Measurements from ENCODE around the gene TMEM234.
"Not testable (repeated sequence)": the region's sequence is repeated elsewhere in the genome, so short reads cannot be mapped to it uniquely, and the experiment has no call there.

Gene TMEM234

DNA sequence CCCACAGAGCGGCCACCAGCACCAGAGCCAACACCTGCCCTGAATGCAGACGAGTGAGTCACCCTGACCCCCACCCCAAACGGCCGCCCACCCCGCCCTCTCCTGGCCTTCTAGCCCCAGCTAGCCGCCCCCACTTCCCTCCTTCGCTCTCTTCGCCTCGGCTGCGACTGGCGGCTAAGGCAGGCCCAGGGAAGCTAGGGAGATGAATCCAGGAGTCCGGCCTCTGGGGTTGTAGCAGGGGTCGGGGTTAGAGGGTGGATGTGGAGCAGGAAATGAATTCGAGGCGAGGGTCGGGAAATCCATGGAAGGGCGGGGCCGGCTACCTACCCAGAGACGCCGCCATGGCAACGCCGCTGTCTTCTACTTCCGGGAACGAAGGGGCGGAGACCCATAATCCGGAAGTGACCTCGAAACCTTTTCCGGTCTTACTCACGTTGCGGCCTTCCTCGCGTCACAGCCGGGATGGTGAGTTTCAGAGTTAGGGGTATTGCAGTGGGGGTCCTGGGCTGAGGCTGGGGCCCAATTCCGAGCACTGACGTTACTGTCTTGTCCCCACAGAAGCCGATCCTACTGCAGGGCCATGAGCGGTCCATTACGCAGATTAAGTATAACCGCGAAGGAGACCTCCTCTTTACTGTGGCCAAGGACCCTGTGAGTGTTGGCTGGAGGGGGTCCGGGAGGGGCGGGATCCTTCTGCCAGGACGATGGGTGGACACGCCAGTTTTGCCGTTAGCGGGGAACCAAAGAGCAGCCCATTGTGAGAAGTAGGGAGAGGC is at the start of gene TMEM234, which contains the start of gene EIF3I:
TMEM234 (minus strand) TSS at position 374 of the 776 bp plus-strand sequence; CDS start at position 343, 31 bp downstream.
EIF3I (plus strand) TSS at position 428 of the 776 bp plus-strand sequence; CDS start at position 463, 35 bp downstream.
- peak; percentile 80 for DNase-seq (ENCODE audit: low read depth)

DNA sequence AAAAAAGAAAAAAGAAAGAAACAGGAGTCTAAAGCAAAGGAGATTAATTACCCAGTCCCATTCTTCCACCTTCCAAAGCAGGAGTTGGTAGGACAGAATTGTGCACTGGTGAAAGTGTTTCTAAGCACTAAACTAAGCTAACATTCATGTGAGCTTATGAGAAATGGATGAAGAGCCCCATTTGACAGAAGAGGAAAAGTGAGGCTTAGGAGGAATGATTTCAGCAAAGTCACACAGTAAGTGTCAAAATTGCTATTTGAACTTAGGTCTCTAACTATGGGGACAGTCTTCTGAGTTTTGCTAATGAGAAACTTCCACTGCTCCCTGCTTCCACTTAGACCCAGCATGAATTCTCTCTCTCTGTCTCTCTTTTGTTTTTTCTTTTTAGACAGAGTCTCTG is 47.6 kb upstream of the TMEM234 start:
- DNase-seq (ENCODE audit: low read depth) = no peak

DNA sequence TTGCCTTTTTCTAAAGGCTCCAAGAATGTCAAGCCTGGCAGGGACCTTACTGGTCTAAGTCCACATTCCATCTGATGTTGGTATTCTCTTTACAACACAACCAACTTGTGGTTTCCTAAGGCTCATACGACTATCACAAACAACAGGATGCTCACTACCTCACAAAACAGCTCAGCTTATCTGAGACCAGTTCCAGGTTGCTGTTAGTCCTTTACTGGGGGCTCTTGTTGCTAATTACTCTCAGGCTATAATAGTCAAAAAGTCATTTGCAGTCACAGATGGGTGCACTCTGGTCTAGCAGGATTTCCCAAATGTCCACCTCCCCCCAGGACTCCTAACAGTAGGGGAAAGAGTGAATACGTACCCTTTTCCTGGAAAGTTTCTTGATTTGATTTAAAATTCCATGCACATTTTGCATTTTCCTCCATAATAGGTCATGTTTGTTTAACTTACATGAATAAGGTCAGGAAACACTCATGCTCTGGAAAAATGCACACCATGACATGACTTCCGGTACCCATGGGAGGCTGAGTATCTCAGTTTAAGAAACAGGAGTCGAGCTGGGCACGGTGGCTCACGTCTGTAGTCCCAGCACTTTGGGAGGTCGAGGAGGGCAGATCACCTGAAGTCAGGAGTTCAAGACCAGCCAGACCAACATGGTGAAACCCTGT is 44.9 kb upstream of the TMEM234 start:
- no peak for DNase-seq (ENCODE audit: low read depth)

DNA sequence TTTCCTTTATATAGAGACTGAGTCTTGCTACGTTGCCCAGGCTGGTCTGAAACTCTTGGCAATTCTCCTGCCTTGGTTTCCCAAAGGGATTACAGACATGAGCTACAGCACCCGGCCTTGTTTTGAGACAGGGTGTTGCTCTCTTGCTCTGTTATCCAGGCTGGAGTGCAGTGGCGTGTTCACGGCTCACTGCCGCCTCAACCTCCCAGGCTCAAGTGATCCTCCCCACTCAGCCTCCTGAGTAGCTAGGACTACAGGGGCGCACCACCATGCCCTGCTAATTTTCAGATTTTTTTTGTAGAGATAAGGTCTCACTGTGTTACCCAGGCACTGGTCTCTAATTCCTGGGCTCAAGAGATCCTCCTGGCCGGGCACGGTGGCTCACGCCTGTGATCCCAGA is 43.7 kb upstream of the TMEM234 start:
- no peak for DNase-seq (ENCODE audit: low read depth)

GRCh38 chr1:32263744-32264143 is 41.6 kb upstream of the TMEM234 start:
- no peak for DNase-seq (ENCODE audit: low read depth)

- not testable (repeated sequence) for DNase-seq (ENCODE audit: low read depth)
These were observed 41.1 kb upstream of the TMEM234 start for GRCh38 chr1:32263236-32263593.

DNA sequence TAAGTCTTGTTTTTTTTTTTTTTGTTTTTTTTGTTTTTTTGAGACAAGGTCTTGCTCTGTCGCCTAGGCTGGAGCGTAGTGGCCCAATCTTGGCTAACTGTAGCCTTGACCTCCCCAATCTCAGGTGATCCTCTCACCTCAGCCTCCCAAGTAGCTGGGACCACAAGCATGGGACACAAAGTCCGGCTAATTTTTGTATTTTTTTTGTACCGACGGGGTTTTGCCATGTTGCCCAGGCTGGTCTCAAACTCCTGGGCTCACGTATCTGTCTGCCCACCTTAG is 35.0 kb upstream of the TMEM234 start:
- DNase-seq (ENCODE audit: low read depth) = no peak

GRCh38 chr1:32256473-32257226 is 34.5 kb upstream of the TMEM234 start:
- no peak for DNase-seq (ENCODE audit: low read depth)

- DNase-seq (ENCODE audit: low read depth) = no peak
These were observed 33.2 kb upstream of the TMEM234 start for GRCh38 chr1:32255072-32256071.

GRCh38 chr1:32250893-32251716 is 29.0 kb upstream of the TMEM234 start, which contains the start of gene LCK:
Gene LCK, plus strand, starts transcription at chr1:32251265. Its CDS starts 23,065 bp downstream, at chr1:32274330.
- no peak for DNase-seq (ENCODE audit: low read depth)

GRCh38 chr1:32249831-32250525 is 27.8 kb upstream of the TMEM234 start:
- no peak for DNase-seq (ENCODE audit: low read depth)

DNA sequence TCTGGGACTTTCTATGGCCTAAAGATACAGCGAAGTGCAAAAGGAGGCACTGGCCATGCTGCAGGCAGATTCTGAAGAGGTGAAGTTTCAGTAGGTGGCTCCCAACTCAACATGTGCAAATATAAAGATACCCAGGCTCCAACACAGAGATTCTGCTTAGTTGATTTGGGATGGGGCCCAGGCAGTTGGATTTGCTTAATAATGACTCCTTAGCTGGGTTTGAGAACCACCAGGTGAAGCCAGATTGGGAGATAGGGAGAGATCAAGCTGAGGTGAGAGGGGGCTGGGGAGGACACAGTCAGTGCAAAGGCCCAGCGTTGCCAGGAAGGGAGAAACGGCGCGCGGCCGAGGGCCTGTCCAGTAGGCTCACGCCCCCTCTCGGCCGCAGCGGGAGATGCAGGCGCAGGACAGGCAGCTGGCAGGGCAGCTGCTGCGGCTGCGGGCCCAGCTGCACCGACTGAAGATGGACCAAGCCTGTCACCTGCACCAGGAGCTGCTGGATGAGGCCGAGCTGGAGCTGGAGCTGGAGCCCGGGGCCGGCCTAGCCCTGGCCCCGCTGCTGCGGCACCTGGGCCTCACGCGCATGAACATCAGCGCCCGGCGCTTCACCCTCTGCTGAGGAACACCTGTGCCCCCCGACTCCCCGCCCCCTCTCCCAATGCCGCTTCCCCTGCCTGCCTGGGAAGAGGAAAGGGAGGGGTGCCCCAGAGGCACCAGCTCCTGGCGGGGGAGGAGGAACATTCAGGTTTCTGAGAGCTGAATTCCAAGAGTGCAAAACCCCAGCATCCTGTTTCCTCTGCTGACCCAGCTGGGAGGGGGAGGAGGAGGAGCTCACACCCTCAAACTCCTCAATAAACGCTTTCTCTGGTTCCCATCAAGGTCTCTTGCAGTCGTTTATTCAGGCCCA is 26.1 kb upstream of the TMEM234 start:
- DNase-seq (ENCODE audit: low read depth) = no peak

DNA sequence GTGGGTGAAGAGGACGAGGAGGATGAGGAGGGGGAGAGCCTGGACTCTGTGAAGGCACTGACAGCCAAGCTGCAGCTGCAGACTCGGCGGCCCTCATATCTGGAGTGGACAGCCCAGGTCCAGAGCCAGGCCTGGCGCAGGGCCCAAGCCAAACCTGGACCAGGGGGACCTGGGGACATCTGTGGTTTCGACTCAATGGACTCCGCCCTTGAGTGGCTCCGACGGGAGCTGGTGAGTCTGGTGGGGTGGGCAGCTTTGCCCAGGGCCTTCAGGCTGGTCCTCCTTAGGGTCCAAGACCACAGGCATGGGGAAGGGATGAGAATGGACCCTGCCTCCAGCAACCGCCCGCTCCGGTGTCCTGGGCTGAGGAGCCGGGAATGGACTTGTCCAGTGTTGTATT is 25.3 kb upstream of the TMEM234 start:
- no peak for DNase-seq (ENCODE audit: low read depth)

DNA sequence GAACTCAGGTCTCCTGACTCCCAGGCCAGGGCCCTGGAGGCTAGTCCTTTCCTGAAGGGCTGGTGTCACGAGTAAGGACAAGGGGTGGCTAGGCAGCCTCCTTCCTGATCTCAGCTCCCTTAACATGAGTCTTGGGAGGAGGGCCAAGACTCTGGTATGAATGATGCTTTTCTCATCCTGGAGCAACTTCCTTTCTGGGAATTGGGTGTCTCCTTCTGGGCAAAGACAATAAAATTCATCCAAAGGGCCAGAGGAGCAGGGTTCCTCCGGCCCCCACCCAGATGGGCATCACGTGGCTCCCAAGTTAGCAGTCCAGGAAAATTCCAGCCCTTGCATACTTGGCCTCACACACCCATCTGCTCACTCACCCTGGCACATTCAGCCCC is 24.7 kb upstream of the TMEM234 start, which contains the start of gene FAM167B:
FAM167B (plus strand) TSS at position 335 of the 386 bp plus-strand sequence. CDS start 200 bp downstream, outside the sequence.
- peak; percentile 93 for DNase-seq (ENCODE audit: low read depth)

GRCh38 chr1:32242341-32242851 is 20.2 kb upstream of the TMEM234 start:
- DNase-seq (ENCODE audit: low read depth) = no peak

DNA sequence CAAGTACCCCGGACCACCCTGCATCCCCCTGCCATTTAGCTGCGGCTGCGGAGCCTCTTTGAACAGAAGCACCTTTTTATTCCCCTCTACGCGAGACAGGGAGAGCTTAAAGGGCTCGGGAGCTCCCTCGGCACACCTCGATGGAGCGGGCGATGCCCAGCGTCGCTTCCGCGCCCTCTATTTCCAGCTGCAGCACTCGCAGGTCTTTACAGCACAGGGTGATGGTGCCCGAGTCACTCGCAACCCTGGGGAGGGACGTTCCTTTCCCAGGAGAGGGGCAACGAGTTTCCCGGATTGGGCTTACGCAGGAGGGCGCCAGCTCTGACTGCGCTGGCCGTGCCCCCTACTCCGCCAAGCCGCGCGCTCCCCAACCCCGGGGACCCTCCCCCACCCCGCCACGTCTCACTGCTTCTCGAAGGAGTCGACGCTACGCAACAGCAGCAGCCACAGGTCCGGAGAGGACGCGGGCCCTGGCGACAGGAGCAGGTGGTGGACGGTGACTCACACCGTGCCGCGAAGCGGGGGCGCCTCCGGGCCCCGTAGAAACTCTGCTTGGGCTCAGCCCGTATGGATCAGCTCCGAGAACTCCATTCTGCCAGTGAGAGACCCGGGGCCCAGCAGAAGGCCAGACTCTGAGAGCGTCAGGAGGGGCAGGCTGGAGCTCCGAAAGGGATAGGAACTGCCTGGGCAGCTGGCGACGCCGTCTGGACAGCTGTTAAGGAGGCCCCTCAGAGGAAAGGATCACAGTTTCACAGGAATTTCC is 19.0 kb upstream of the TMEM234 start:
- DNase-seq (ENCODE audit: low read depth) = no peak

DNA sequence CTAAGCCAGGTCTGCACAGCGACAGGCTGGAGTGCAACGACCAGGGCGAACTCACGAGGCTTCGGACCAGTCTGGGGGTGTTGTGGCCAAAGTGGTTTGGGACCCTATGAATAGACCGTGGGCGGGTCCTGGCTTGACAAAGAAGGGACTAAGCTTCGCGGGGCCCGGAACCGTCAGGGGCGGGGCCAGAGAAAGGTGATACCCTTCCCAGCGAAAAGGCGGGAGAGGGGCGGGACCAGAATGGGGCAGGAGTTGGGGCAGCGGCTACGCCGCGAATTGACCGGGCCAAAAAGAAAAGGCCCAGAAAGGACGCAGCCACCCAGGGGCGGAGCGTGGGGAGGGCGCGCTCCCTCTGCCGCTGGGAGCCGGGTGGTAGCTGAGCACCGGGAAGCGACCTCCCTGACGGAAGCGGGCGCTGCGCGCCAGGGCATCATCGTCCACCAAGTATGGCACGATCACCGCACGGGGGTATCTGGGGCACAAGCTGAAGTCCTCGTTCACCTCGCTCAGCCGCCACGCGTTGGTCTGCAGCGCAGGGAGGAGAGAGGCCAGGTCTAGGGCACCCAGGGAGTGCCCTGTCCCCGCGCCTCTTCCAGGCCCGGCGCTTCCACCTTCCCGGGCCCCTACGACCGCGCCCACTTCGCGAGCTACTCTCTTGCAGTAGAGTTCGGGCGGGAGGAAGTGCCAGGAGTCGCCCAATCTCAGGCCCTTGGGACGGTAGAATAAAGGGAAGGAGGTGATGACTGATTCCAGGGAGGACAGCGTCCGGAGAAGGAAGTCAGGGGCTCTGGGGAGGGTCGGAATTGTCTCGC is 18.2 kb upstream of the TMEM234 start:
- no peak for DNase-seq (ENCODE audit: low read depth)
